Measurements from ENCODE around the gene GPALPP1. TPM values are rescaled to one million over a fixed set of nuclear protein-coding genes. Genes with fewer than 3 reads are reported as not detected.
"Not testable (repeated sequence)": the region's sequence is repeated elsewhere in the genome, so short reads cannot be mapped to it uniquely, and the experiment has no call there.

Gene GPALPP1
- polyA plus RNA-seq, 5 donors = 42.9 to 72.1 (median 66.9) TPM

DNA sequence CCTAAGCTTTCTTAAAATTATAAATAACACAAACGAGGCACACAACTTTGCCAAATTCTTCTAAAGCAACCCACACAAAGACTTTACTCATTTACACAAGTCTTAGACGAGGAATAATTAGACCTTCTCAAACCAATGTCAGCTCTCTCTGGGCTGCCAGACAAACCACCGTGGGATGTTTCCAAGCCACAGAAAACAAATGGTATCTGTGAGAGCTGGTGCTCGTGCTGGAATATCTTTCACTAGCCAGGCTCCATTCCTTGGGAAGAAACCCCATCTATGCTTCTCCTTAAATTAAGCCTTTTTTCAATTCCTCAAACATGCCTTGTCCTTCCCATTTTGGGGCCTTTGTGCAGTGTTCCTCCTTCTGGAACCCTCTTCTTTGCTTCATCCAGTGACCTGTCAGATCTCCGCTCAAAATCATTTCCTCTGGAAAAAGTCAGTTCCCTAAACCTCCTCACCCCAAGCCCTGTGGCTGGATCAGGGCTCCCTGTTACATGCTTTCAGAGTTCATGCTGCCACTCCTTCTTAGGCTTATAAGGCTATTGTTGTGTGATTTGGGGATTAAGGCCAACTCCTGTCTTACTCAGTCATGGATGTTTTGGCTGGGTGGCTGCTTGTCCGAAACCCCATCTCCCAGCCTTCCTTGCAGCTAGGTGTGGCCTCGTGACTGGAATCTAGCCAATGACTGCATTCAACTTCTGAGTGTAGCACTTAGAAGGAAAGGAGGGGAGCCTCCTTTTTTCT lies 66.7 kb downstream of the GPALPP1 start:
- DNase-seq = no peak

DNA sequence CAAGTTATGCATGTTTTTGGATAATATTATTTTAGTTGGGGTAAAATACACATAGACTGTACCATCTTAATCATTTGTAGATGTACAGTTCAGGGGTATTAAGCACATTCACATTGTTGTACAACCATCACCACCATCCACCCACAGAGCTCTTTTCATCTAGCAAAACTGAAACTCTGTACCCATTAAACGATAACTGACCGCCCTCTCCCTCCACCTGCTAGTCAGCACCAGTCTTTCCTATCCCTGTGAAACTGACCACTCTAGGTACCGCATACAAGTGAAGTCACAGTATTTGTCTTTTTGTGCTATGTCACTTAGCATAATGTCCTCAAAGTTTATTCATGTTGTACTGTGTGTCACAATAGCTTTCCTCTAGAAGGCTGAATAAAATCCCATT lies 70.7 kb downstream of the GPALPP1 start:
- no peak for DNase-seq

DNA sequence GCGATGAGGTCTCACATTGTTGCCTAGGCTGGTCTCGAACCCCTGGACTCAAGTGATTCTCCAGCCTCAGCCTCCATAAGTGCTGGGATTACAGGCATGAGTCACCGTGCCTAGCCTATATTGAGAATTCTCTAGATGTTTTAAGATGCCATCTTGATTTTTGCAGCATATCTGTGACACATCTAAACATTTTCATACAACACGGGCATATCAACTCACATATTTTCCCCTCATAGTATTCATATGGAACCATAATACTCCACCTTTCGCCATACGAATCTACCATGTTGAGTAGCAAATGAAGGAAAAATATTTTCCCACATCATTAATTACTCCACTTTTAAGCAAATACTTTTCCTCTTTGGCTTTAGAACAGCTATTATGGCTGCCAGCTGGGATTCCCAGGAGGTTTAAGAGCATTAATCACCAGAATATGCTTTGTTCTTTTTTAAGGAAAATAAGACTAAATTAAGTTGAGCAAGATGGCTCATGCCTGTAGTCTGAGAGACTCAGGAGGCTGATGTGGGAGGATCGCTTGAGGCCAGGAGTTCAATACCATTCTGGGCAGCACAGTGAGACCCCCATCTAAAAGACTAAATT lies 74.0 kb downstream of the GPALPP1 start:
- no peak for DNase-seq

DNA sequence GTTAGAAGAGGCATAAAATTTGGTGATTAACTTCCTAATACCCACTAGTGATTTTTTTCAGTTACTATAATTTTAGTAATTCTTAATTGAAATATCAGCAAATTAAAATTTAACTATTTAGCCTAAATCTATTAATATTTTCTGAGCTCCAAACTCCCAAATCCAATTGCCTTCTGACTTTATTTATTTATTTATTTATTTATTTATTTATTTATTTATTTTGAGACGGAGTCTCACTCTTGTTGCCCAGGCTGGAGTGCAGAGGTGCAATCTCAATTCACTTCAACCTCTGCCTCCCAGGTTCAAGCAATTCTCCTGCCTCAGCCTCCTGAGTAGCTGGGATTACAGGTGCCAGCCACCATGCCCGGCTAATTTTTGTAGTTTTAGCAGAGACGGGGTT lies 74.6 kb downstream of the GPALPP1 start:
- not testable (repeated sequence) for DNase-seq

DNA sequence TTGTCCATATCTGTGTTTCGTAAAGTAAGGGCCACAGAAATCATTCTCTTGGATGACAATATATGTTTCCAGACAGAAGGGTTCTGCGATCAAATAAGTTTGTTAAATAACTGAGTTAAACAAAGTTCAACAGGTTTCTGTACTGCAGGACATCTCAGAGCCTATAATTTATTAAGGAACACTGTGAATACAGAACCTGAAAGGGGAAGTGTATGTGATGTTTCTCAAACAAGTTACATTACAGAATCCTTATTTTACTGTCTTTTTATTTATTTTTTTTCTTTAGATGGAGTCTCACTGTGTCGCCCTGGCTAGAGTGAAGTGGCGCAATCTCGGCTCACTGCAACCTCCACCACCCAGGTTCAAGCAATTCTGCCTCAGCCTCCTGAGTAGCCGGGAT lies 75.6 kb downstream of the GPALPP1 start:
- DNase-seq = no peak

DNA sequence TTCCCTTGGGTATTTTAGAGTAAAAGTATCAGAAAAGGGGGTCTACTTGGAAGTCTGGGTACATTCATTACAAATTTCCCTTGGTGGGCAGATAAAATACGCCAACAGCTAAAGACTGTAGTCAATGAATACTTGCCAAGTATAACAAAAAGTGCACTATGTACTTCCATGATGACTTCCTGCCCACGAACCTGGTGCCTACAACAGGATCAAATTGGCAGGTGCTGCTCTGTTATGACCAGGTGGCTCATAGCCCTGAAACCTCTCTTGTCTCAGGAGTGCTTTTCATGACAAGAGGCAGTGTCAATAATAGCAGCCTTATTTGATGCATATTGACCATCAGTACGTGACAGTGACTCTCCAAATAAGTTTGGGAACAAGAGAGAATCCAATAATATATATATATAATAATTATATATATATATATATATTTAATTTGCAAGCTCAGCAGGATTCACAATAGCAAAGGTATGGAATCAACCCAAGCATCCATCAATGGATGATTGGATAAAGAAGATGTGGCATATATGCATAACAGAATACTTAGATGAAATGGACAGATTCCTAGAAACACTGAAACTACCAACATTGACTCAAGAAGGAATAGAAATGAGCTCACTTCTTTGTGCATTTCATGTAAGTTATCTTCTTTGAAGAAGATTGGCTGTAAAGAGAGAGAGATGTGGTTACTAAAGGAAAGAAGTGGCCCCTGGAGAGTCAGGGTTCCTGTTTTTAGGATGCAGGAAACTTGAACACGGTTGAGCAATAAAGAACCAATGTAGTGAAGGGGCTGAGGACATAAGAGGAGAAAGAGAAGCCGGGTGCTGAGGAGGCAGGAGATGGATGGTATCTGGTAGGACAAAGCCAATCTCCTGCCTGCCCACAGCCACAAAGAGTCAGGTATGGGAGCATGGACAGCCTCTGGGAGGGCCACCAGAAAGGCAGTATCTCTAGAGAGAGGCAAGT lies 79.0 kb downstream of the GPALPP1 start:
- DNase-seq = no peak

DNA sequence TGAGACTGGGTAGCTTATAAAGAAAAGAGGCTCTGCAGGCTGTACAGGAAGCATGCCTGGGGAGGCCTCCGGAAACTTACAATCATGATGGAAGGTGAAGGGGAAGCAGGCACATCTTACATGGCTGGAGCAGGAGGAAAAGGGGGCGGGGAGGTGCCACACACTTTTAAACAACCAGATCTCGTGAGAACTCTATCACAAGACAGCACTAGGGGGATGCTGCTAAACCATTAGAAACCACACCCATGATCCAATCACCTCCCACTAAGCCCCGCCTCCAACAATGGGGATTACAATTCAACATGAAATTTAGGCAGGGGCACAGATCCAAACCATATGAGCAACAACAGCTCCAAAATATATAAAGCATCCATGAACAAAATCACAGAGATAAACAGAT lies 84.5 kb downstream of the GPALPP1 start:
- DNase-seq = no peak

DNA sequence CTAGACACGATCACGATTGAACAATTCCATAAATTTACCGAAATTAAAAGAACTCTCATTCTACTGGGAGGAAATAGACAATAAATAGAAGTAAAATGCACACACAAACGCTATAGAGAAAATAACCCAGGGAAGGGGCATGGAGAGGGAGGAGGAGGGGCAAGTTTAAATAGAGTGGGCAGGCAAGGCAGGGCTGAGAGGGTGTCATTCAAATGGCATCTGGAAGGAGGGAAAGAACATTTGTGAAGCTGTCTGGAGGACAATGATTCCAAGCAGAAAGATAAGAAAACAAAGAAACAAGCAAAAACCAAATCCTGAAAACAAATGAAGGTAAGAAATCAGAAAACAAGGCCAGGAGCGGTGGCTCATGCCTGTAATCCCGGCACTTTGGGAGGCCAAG lies 85.4 kb downstream of the GPALPP1 start:
- no peak for DNase-seq

DNA sequence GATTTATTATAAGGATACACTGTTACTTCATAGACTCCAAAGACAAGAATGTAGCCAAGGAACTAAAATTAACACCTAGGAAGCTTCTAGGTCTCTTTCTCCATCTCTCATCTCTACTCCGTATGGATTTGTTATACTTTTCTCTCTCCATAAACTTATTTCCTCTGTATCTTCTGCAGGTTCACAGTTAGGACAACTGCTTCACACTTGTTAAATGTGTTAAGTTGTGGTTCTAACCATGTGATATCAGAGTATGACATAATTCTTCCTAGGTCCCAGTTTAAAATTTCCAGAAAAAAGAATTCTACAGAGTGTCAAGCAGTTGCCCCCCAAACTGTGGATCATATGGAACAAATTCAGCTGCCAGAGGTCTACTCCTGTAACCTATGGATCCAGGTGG lies 88.7 kb downstream of the GPALPP1 start:
- no peak for DNase-seq

Other genes with a start within 250 kb of the GPALPP1 start
- 10 to 100 TPM; 10.0 to 12.0 (median 11.5) TPM for gene NUFIP1, start 67 bp upstream of the GPALPP1 start, polyA plus RNA-seq (ENCODE audit: insufficient read depth in 1 of 5, insufficient read length in 5 of 5, low replicate concordance in 1 of 5)
- gene GTF2F2, start 131.0 kb downstream of the GPALPP1 start, polyA plus RNA-seq (ENCODE audit: insufficient read depth in 1 of 5, insufficient read length in 5 of 5, low replicate concordance in 1 of 5) = 10 to 100 TPM; 23.3 to 26.4 (median 25.6) TPM
- gene KCTD4, start 211.5 kb downstream of the GPALPP1 start, polyA plus RNA-seq (ENCODE audit: insufficient read depth in 1 of 5, insufficient read length in 5 of 5, low replicate concordance in 1 of 5) = under 1 TPM in 2 of 5 donors, not detected in 3; 0.08 to 0.09 TPM

Data from right lung (tissue), 5 donors.